Measurements from ENCODE around the gene EPSTI1. TPM values are rescaled to one million over a fixed set of nuclear protein-coding genes. Genes with fewer than 3 reads are reported as not detected.

The EPSTI1 gene
- total RNA-seq, 1 donor, result 30.8 TPM

DNA sequence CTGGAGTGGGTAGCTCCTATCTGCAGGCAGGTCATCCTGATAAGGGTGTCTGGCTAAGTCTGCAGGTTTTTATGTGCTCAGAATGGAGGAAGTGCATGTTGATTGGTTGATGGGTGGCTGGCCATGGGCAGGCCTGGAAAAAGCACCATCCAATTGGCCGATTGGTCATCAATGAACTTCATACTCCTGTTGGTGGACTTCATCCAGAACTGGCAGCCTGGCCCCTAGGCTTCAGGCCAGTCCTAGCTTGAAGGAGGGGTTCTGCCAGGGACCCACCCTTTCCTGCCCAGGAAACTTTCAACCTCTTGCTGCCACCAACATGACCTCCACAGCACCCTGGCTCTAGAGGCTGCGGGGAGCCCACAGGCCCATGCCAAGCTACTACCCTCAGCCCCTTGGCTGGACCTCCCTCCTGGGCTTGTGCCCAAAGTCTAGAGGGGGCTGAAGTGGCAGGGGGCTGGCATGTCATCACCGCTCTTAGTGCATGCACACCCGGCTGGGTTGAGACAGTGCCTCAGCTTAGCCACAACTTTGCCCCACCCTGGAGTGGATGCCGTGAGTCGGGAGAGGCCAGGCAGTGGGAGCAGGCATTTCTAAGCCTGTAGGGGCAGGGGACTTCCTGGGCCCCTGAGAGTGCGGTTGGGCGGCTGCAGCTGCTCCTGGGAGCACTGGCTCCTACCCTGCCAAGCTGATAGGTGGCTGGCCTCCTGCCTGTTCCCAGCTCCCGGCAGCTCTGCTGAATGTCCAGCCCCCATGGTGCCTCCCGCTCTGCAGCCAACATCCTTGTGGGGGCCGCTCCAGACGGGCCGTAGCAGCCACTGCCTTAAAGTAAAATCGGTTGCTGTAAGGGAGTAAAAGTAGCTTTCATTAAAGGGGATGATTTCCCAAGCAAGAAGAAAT lies 44.6 kb upstream of the EPSTI1 start:
- no peaks in the 10 kb centered on the region for H3K36me3 ChIP-seq (ENCODE audit: insufficient read depth, low read length)
- H3K9me3 ChIP-seq (ENCODE audit: low read depth, low read length), result no peaks in the 10 kb centered on the region
- no peak overlapping the region for H3K27ac ChIP-seq (ENCODE audit: low read depth, low read length)
- H3K4me2 ChIP-seq (ENCODE audit: insufficient read depth, low read length), result no peak overlapping the region
- peaks cover 3% of the 10 kb centered on the region for H3K4me1 ChIP-seq (ENCODE audit: insufficient read depth, low read length)
- no peaks in the 10 kb centered on the region for H3K27me3 ChIP-seq (ENCODE audit: insufficient read depth, low read length)
- H4K20me1 ChIP-seq (ENCODE audit: insufficient read depth, low read length), result peaks cover 2% of the 10 kb centered on the region
- H3K79me2 ChIP-seq (ENCODE audit: insufficient read depth, low read length), result peaks cover 71% of the 10 kb centered on the region
- H2AFZ ChIP-seq (ENCODE audit: low read length), result no peak overlapping the region
- no peak for TF ChIP-seq CTCF (IDR thresholded peaks at IDR 0.05; ENCODE audit: extremely low read depth, low read depth, low read length)
- no peak for DNase-seq (ENCODE audit: insufficient read length, low spot score, missing footprints)
- no peak overlapping the region for H3K4me3 ChIP-seq (ENCODE audit: insufficient read depth, low read length)

- H3K79me2 ChIP-seq (ENCODE audit: insufficient read depth, low read length), result peaks cover 81% of the 10 kb centered on the region
- peaks cover 2% of the 10 kb centered on the region for H4K20me1 ChIP-seq (ENCODE audit: insufficient read depth, low read length)
- H3K4me1 ChIP-seq (ENCODE audit: insufficient read depth, low read length), result no peaks in the 10 kb centered on the region
These were observed 41.0 kb upstream of the EPSTI1 start for GRCh38 chr13:43033038-43033437.

DNA sequence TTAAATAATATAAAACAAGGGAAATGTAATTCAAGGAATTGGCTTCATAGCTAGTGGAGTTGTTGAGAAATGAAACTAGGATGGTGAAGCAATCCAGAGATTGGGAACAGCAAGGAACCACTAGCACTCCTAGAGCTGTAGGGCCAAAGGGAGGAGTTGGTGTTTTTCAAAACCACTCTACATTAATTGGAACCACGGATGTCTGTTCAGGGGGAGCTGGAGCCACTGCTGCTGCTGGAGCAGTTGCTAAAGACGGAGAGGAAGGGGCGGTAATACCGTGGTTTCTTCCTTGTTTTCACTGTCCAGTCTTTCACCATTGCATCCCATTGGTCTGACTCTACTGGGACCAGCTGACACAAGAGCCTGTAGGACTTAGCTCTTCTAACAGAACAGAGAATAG lies 39.8 kb upstream of the EPSTI1 start:
- no peaks in the 10 kb centered on the region for H3K27me3 ChIP-seq (ENCODE audit: insufficient read depth, low read length)
- no peak for TF ChIP-seq CTCF (IDR thresholded peaks at IDR 0.05; ENCODE audit: extremely low read depth, low read depth, low read length)
- no peak overlapping the region for H3K4me3 ChIP-seq (ENCODE audit: insufficient read depth, low read length)
- no peak overlapping the region for H2AFZ ChIP-seq (ENCODE audit: low read length)
- no peaks in the 10 kb centered on the region for H3K9me3 ChIP-seq (ENCODE audit: low read depth, low read length)
- H3K27ac ChIP-seq (ENCODE audit: low read depth, low read length), result no peak overlapping the region
- peaks cover 85% of the 10 kb centered on the region for H3K79me2 ChIP-seq (ENCODE audit: insufficient read depth, low read length)
- H3K4me2 ChIP-seq (ENCODE audit: insufficient read depth, low read length), result no peak overlapping the region
- peaks cover 10% of the 10 kb centered on the region for H3K36me3 ChIP-seq (ENCODE audit: insufficient read depth, low read length)
- H3K4me1 ChIP-seq (ENCODE audit: insufficient read depth, low read length), result no peaks in the 10 kb centered on the region
- DNase-seq (ENCODE audit: insufficient read length, low spot score, missing footprints), result no peak
- H4K20me1 ChIP-seq (ENCODE audit: insufficient read depth, low read length), result peaks cover 2% of the 10 kb centered on the region

More at GRCh38 chr13:43033038-43033437, 41.0 kb upstream of the EPSTI1 start:
- no peaks in the 10 kb centered on the region for H3K9me3 ChIP-seq (ENCODE audit: low read depth, low read length)
- no peak overlapping the region for H3K4me3 ChIP-seq (ENCODE audit: insufficient read depth, low read length)
- no peak for DNase-seq (ENCODE audit: insufficient read length, low spot score, missing footprints)
- no peak overlapping the region for H2AFZ ChIP-seq (ENCODE audit: low read length)
- H3K36me3 ChIP-seq (ENCODE audit: insufficient read depth, low read length), result peaks cover 7% of the 10 kb centered on the region
- no peaks in the 10 kb centered on the region for H3K27me3 ChIP-seq (ENCODE audit: insufficient read depth, low read length)
- no peak overlapping the region for H3K27ac ChIP-seq (ENCODE audit: low read depth, low read length)
- no peak overlapping the region for H3K4me2 ChIP-seq (ENCODE audit: insufficient read depth, low read length)
- TF ChIP-seq CTCF (IDR thresholded peaks at IDR 0.05; ENCODE audit: extremely low read depth, low read depth, low read length), result no peak

DNA sequence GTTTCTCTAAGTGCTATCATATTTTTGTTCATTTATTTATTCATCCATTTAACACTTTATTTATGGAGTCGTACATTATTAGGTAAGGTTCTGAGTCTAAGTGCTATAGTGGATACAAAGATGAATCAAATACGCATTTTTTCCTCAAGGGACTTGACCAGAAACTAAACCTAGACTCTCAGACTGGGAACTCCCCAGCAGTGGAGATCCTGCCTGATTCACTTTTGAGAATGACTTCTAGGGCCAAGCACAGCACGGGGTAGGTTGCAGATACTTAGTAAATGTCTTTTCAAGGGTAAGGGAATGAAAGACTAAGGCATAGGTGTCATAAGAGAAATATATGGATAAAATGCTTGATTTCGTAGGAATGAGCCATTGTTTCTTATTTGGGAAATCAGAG lies 38.5 kb upstream of the EPSTI1 start:
- Histone ChIP-seq H3K36me3 (ENCODE audit: insufficient read depth, low read length) (peaks cover 10% of the 10 kb centered on the region), H3K27me3 (ENCODE audit: insufficient read depth, low read length) (no peaks in the 10 kb centered on the region), H3K79me2 (ENCODE audit: insufficient read depth, low read length) (peaks cover 83% of the 10 kb centered on the region), H3K27ac (ENCODE audit: low read depth, low read length) (no peak overlapping the region), H3K9me3 (ENCODE audit: low read depth, low read length) (no peaks in the 10 kb centered on the region), H3K4me2 (ENCODE audit: insufficient read depth, low read length) (no peak overlapping the region), H3K4me1 (ENCODE audit: insufficient read depth, low read length) (peaks cover 5% of the 10 kb centered on the region), H3K4me3 (ENCODE audit: insufficient read depth, low read length) (no peak overlapping the region), H4K20me1 (ENCODE audit: insufficient read depth, low read length) (no peaks in the 10 kb centered on the region), H2AFZ (ENCODE audit: low read length) (no peak overlapping the region)
- no peak for TF ChIP-seq CTCF (IDR thresholded peaks at IDR 0.05; ENCODE audit: extremely low read depth, low read depth, low read length)
- DNase-seq (ENCODE audit: insufficient read length, low spot score, missing footprints), result no peak
